Measurements from ENCODE around the gene PRAMEF1.
"Not testable (repeated sequence)": the region's sequence is repeated elsewhere in the genome, so short reads cannot be mapped to it uniquely, and the experiment has no call there.

DNA sequence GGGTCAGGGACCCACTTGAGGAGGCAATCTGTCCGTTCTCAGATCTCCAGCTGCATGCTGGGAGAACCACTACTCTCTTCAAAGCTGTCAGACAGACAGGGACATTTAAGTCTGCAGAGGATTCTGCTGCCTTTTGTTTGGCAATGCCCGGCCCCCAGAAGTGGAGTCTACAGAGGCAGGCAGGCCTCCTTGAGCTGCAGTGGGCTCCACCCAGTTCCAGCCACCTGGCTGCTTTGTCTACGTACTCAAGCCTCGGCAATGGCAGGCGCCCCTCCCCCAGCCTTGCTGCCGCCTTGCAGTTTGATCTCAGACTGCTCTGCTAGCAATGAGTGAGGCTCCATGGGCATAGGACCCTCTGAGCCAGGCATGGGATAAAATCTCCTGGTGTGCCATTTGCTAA is 27.9 kb downstream of the PRAMEF1 start:
- not testable (repeated sequence) for TF ChIP-seq POLR2A (IDR thresholded peaks at IDR 0.05)
- TF ChIP-seq, protein P1, sequence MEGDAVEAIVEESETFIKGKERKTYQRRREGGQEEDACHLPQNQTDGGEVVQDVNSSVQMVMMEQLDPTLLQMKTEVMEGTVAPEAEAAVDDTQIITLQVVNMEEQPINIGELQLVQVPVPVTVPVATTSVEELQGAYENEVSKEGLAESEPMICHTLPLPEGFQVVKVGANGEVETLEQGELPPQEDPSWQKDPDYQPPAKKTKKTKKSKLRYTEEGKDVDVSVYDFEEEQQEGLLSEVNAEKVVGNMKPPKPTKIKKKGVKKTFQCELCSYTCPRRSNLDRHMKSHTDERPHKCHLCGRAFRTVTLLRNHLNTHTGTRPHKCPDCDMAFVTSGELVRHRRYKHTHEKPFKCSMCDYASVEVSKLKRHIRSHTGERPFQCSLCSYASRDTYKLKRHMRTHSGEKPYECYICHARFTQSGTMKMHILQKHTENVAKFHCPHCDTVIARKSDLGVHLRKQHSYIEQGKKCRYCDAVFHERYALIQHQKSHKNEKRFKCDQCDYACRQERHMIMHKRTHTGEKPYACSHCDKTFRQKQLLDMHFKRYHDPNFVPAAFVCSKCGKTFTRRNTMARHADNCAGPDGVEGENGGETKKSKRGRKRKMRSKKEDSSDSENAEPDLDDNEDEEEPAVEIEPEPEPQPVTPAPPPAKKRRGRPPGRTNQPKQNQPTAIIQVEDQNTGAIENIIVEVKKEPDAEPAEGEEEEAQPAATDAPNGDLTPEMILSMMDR (IDR thresholded peaks at IDR 0.05): not testable (repeated sequence)

All from esophagus squamous epithelium (tissue), 4 donors.